ENCODE measurements around the gene PTGIS.
A peak's percentile ranks its signal among the peaks of the same experiment; 100 is the strongest.
"Not testable (repeated sequence)": the region's sequence is repeated elsewhere in the genome, so short reads cannot be mapped to it uniquely, and the experiment has no call there.

PTGIS gene

DNA sequence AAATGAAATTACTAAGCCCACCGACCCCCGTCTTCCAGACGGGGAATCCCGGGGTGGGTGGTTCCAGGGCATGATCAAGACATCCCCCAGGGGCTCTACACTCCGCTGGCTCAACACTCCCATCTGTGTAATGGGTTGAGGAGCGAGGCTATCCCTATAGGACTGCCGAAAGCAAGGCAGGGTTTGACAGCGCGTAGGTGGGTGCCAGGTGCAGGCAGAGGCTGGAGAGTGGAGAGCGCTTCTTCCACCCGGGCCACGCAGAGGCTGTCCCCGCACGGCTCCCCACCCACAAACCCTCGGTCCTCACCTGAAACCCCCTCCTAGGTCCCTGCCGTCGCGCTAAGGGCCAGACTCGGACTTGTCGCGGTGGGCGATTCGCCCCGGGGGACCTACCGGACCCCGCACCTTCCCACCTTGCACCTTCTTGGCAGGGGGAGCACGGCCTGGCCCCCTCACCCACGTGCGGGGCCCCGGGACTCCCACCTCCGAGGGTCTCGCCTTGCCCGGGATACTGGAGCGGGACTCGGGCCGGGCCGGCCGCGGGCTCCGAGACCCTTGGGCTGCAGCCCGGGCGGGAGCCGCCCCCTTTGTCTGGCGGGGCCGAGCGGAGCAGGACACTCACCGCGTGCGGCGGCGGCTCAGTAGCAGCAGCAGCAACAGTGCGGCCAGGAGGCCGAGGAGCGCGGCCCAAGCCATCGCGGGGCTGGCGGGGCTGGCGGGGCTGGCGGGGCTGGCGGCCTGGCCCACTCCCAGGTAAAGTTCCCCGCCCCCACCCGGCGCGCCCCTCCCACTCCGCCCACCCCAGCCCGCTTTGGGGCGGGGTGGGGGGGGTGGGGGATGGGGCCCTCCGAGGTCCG, at the start of gene PTGIS:
Gene PTGIS, minus strand, starts transcription at position 717 of the 857 bp plus-strand sequence. Its CDS starts 21 bp downstream, at position 696.
- DNase-seq (ENCODE audit: low read depth): no peak

DNA sequence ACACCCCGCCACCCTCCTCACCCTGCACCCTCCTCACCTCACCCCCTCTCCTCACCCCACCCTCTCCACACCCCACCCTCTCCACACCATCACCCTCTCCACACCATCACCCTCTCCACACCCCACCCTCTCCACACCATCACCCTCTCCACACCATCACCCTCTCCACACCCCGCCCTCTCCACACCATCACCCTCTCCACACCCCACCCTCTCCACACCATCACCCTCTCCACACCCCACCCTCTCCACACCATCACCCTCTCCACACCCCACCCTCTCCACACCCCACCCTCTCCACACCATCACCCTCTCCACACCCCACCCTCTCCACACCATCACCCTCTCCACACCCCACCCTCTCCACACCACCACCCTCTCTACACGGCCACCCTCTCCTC, 49.5 kb upstream of the PTGIS start:
- not testable (repeated sequence) for DNase-seq (ENCODE audit: low read depth)

DNA sequence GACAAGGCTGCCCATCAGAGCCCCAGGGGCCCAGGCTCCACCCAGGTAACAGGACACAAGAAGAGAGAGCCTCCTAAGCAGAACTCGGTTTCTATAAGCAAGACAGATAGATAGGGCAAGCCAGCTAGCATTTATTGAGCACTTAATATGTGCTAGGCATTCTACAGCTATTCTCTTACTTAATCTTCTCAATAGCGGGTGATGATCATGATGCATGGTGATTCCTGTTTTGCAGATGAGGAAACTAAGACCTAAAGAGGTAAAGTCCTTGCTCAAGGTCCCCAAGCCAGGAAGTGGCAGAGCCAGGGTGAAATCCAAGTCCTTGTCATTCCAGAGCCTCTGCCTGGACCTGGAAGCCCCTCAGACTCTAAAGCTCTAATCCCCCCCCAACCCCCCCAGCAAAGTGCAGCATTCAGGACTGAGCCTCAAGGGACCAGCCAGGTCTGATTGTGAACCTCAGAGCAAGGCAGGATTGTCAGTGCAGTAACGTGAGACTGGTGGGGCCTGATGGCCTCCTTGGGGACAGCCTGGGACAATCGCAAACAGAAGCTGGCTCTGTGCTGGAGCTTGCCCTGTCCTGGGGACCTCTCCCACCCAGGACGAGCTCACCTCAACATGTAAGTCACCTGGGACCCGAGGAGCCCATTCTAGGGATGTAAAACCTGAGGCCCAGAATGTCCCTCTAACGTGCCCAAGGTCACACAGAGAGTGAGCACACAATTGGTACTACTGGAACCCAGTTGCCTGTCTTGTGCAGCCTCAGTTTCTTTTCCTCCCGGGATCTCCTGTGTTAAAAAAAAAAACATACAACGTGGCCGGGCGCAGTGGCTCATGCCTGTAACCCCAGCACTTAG, 48.4 kb upstream of the PTGIS start:
- no peak for DNase-seq (ENCODE audit: low read depth)

DNA sequence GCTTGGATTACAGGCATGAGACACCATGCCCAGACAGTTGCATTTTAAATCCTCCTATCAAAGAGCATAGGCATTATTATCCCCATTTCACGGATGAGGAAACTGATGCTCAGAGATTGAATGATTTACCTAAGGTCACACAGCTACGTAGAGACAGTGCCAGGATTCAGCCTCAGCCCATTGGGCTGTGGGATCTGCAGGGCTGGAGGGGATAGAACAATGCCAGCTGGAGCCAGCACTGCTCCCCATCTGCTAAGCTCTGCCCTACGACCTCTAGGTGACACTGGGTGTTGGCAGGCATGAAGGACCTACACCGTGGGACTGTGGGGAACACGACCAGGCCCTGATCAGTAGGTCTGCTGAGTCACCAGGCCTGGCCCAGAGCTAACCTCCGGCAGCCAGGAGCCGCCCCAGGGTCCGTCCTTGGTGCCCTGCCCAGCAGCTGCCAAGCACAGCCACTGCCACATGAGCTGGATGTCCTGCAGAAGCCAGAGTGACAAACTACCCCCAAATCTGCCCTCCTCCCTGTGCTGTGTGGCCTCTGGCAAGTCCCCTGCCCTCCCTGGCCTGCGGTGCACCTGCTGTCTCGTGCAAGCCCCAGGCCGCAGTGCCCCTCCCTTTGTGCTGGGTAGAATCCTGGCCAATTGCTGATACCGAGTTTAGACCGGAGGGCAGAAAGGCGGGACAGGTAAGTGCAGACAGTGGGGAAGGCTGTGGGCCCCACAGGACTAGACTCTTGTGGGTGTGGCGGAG, 47.6 kb upstream of the PTGIS start:
- no peak for DNase-seq (ENCODE audit: low read depth)

DNA sequence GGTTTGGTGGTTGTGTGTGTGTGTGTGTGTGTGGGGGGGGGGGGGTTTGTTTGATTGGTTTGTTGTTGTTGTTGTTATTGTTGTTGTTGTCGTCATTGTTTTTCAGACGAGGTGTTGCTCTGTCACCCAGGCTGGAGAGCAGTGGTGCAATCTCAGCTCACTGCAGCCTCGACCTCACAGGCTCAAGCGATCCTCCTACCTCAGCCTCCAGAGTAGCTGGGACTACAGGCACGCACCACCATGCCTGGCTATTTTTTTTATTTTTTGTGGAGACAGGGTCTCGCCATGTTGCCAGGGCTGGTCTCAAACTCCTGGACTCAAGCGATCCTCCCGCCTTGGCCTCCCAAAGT, 47.1 kb upstream of the PTGIS start:
- not testable (repeated sequence) for DNase-seq (ENCODE audit: low read depth)

DNA sequence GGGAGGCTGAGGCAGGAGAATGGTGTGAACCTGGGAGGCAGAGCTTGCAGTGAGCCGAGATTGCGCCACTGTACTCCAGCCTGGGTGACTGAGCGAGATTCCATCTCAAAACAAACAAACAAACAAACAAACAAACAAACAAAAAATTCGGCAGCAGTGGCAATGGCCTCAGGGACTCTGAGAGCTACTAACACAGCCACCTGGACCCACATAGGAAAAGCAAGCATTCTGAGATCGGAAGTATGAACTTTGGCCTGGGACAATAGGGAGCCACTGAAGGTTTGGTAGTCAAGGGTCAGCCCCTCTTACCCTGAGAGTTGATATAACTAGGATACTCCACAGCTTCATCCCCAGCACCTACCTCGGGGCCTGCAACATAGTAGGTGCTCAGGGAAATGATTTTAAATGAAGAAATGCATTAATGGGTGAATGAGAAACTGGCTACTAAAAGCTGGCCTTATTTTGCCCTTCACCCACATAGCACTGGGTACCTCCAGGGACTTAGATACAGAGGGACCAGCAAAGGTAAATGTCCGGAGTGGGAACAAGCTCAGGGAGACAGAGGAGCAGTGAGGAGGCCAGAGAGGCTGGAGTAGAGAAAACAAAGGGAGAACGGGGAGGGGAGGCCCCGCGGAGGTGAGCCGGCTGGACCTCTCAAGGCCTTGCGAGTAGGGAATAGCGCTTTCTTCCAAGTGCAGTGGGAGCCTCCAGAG, 46.6 kb upstream of the PTGIS start:
- DNase-seq (ENCODE audit: low read depth): no peak

DNA sequence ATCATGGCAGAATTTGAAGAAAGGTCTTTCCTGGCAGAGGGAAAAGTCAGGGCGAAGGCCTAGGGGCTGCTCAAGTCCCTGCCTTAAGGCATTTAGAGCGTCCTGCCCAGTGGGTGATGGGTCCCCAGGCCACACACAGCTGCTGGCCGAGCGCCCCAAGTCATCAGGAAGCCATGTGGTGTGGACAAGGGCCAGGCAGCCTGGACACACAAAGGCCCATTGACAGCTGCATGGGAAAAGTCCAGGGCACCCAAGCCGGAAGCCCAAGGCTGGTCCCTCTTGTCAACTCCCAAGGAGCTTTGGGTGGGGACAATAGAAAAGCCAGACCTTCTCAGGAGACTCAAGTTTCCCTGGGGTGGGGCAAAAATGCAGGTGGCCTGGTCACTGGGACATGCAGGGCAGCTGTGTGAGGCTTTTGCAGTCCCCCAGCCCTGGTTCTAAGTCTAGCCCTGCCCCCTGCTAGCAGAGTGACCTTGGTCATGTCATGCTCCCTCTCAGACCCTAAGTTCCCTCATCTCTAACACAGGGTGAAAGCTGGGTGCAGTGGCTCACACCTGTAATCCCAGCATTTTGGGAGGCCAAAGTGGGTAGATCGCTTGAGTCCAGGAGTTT, 44.3 kb upstream of the PTGIS start:
- no peak for DNase-seq (ENCODE audit: low read depth)

DNA sequence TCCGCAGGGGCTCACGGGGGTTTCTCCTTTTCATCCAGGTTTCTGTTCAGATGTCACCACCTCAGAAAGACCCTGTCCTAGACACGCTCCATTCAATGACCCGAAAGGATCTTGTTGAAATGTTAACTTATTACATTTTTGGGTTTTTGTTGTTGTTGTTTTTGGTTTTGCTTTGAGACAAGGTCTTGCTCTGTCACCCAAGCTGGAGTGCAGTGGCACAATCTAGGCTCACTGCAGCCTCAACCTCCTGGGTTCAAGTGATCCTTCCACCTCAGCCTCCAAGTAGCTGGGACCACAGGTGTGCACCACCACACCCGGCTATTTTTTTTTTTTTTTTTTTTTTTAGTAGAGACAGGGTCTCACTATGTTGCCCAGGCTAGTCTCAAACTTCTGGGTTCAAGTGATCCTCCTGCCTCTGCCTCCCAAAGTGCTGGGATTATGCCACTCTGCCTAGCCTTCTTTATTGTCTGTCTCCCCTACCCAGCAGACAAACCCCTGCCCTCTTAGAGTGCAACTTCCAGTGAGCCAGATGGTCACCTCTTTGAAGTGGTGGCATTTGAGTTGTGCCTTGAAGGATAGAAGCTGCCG, 43.7 kb upstream of the PTGIS start:
- DNase-seq (ENCODE audit: low read depth): not testable (repeated sequence)

DNA sequence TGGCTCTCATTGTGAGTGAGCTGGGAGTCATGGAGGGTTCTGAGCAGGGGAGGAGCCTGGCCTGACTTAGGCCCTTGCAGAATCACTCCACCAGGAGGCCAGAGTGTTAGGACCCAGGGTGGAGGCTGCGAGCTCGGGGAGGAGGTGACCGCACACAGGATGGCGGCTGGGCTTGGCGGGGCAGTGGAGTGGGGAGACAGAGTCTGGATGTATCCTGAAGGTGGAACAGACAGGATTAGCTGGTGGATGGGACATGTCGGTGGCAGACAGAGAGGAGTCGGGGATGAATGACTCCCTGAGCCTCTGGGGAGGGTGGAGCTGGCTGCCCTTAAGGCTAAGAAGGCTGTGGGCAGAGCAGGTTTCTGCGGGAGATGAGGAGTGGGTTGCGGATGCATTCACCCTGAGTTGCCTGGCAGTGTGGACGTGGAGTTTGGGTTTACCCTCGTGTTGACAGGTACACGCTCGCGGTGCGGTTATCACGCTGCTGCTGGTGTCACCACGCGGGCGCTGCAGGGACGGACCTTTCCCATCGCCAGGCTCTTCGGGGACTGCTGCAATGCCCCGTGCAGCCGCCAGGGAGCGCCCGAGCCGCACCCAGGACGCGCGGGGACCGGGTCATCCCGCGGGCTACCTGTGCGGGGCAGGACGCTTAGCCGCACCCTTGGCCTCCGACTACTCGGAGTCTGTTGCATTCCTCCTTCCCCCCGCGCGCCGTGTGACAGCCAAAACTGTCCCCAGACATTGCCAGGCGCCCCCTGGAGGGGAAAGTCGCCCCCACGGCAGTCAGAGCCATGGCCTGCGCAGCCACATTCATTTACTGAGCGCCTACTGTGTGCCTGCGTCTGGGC, 43.0 kb upstream of the PTGIS start:
- DNase-seq (ENCODE audit: low read depth): no peak

DNA sequence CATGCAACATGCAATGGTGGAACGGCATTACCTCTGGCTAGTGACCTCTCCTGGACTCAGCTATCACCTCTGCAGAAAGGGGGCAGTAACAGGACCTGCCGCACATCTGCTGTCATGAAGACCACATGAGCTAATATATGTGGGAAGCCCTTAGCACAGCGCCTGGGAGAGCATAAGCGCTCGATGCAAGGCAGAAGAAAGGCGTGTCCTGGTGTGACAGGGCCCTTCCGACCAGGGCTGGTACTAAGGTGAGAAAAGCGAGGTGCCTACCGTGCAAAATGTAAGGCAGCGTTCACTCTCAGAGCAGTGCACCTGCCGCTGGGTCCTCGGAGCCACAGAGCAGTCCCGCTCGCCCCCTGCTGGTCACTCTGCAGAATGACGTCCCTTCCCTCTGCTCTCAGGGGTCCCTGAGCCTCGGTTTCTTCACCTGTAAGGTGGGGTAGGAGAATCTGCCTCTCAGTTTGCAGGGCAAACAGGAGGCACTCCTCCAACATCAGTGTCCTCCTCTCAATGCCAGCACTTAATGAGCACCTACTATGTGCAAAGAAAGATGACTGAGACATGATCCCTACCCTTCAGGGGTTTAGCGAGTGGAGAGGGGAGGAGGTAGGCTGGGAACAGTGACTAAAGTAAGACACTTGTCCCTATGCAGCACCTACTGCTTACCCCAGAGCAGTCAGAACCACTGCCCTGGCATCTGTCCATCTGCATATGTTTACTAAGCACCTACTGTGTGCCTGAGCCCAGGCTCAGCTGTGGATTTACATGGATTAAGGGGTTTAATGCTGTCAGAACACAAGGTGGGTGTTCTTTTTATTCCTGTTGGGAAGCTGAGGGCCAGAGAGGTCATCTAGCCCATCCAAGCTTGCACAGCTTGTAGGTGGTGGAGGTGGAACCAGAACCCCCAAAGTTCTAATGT, 41.1 kb upstream of the PTGIS start:
- no peak for DNase-seq (ENCODE audit: low read depth)

DNA sequence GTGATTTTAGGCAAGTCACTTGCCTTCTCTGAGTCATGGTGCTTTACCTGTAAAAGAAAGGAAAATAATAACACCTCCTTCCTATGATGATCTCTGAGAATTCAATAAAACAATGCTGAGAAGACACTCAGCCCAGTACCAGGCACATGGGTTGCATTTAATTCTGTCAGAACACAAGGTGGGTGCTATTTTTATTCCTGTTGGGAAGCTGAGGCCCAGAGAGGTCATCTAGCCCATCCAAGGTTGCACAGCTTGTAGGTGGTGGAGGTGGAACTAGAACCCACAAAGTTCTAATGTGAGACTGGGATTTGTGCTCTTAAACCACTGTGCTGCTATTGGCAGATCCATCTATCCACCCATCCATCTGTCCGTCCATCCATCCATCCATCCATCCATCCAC, 39.6 kb upstream of the PTGIS start:
- DNase-seq (ENCODE audit: low read depth): no peak

DNA sequence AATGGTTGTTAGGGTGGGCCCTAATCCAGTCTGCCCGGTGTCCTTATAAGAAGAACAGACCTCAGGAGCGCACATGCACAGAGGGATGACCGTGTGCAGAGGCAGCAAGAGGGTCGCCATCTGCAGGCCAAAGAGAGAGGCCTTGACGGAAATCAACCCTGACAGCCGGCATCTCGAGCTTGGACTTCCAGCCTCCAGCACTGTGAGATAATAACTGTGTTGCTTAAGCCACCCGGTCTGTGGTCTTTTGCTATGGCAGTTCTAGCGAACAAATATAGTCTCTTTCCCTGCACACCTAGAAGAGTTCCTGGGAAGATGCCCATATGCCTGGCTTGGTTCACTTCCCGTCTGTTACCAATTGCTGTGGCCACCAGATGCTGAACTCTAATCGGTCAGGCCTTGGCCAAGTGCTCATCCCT, 35.3 kb upstream of the PTGIS start:
- DNase-seq (ENCODE audit: low read depth): peak; percentile 68

DNA sequence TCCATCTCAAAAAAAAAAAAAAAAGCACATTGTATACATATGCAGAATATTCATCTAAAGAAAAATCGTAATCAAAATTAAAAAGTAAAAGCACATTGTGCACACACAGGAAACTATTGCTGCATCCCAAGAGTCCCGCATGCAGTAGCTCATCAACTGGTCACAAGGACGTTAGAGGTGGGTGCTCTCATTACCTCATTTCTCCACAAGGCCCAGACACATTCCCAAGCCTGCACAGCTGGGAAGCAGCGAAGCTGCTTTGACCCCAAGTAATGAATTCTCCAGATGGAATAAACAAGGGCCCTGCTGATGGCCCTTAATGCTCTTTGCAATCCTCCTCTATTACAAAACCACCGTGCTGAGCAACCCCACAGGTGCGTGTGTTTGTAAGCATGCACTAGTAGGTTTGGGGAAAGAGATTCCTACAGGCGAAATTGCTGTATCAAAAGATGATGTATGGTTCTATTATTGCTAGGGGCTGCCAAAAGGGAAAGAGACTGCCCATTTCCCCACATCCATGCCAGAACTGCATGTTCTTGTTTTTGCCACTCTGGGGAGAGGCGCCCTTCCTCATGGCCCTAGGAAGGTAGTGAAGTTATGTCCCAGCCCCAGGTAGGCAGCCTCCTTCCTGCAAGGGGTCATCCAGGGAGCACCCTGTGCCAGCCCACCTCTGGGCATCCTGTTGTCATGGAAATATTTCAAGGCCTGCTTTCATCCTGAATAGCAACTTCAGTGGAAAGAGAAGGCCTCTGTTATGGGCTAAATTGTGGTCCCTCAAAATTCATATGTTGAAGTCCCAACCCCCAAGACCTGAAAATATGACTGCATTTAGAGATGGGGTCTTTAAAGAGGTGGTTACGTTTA, 34.6 kb upstream of the PTGIS start:
- no peak for DNase-seq (ENCODE audit: low read depth)

DNA sequence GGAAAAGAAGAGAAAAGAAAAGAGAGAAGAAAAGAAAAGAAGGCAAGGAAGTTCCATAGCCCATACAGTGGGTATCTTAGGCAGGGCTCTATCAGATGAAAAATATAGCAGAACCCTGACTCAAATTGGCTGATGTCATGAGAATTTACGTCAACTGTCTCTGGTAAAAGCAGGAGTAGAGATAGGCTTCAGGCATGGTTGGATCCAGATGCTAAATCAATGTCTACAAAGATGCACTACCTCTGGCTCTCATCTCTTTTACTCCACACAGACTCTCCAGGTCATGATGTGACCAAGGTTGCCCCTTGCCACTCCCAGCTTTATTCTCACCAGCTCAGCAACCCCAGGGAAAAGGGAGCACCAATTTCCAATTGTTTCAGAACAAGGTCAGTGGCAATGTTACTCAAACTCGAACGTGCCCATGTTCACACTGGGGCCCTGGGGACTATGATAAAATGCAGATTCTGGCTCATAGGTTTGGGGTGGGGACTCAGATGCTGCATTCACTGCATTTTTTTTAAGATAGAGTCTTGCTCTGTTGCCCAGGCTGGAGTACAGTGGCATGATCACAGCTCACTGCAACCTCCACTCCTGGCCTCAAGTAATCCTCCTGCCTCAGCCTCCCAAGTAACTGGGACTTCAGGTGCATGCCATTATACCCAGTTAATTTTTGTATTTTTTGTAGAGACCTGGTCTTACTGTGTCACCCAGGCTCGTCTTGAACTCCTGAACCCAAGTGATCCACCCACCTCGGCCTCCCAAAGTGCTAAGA, 33.4 kb upstream of the PTGIS start:
- DNase-seq (ENCODE audit: low read depth): no peak

DNA sequence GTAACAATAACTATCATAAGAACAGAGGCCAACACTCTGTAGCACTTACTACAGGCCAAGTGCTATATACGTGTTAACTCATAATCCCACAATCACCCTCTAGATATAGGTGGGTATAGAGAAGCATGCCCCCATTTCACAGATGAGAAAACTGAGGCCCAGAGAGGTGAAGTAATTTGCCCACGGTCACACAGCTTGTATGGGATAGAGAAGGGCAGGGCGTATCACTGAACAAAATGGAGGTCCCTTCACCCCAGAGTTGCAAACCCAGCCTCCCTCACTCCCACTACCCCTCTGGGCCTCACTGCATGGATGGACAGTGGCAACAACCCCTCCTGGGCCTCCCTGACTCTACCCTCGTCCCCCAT, 31.8 kb upstream of the PTGIS start:
- no peak for DNase-seq (ENCODE audit: low read depth)

DNA sequence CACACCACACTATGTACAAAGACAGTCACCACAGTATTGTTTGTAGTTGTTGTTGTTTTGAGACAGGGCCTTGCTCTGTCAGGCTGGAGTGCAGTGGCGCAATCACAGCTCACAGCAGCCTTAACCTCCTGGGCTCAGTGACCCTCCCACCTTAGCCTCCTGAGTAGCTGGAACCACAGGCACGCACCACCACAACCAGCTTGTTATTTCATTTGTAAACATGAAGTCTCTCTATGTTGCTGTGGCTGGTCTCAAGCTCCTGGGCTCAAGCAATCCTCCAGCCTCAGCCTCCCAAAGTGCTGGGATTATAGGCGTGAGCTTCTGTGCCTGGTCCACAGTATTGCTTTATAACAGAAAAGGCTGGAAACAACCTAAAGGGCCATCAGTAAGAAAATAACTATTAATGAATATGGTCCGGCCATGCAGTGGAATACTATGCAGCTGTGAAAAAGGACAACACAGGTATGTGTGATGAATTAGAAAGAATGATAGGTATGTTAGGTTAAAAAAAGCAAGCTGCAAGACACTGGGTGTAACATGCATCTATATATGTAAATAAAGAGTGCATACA, 30.0 kb upstream of the PTGIS start:
- DNase-seq (ENCODE audit: low read depth): no peak

Measured in iris pigment epithelial cell (primary cell).